ENCODE results near the gene C1orf53.
"Not testable (repeated sequence)": the region's sequence is repeated elsewhere in the genome, so short reads cannot be mapped to it uniquely, and the experiment has no call there.

The C1orf53 gene

DNA sequence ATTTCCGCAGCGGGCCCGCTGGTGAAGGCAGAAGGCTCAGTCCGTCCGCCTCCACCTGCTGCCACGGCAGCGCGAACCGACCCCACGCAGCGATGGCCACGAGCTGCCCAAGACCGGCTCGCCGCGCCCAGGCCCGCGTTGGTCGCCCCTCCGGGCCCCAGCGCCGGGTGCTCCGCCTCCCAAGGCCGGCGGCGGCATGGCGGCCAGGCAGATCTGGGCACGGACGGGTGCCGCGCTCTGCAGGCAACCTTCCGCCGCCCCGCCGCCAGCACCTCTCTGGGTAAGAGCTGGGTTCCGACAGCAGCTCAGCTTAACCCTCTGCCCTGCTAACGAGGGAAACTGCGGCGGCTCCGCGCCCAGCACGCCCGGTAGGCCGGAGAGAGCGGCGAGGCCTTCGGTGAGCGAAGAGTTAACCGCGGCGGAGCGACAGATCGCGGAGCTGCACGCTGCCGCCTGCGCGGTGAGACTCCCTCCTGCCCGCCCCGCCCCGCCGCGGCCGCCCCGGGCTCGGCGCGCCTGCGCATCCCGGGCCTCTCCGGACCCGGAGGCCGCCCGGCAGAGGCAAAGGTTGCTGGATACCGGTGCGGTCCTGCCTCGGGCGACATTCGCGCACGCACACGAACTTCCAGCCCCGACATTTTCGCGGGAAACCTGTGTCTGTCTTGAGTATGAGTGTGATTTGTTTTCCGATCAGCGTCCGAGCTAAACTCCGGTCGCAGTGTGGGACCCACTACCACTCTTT is at the start of gene C1orf53:
Gene C1orf53 (plus strand): TSS at position 177 of the 742 bp plus-strand sequence. CDS start 20 bp downstream, at position 197.
- Mint-ChIP-seq H3K27me3 (ENCODE audit: low read depth, poor library complexity) (peaks cover 72% of the 10 kb centered on the region), H3K36me3 (ENCODE audit: low read depth) (no peaks in the 10 kb centered on the region), H3K9me3 (no peaks in the 10 kb centered on the region)

DNA sequence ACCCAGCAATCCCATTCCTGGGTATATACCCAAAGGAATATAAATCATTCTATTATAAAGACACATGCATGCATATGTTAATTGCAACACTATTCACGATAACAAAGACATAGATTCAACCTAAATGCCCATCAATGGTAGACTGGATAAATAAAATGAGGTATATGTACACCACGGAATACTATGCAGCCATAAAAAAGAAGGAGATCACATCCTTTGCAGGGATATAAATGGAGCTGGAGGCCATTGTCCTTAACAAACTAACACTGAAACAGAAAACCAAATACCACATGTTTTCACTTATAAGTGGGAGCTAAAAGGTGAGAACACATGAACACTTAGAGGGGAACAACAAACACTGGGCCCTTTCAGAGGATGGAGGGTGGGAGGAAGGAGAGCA is 46.7 kb upstream of the C1orf53 start:
- DNase-seq; H3K36me3 Mint-ChIP-seq (ENCODE audit: low read depth); H3K4me1 Mint-ChIP-seq; H3K9me3 Mint-ChIP-seq; H3K4me3 Mint-ChIP-seq; H3K27ac Mint-ChIP-seq; H3K27me3 Mint-ChIP-seq (ENCODE audit: low read depth, poor library complexity): not testable (repeated sequence)

More for the DNA sequence above, at the start of gene C1orf53:
- peak; percentile 89 for DNase-seq
- Mint-ChIP-seq H3K27ac (no peak within 1 kb of the TSS), H3K4me3 (peak within 1 kb of the TSS; percentile 84), H3K4me1 (peaks cover 24% of the 10 kb centered on the region)
- TF ChIP-seq, protein P1, sequence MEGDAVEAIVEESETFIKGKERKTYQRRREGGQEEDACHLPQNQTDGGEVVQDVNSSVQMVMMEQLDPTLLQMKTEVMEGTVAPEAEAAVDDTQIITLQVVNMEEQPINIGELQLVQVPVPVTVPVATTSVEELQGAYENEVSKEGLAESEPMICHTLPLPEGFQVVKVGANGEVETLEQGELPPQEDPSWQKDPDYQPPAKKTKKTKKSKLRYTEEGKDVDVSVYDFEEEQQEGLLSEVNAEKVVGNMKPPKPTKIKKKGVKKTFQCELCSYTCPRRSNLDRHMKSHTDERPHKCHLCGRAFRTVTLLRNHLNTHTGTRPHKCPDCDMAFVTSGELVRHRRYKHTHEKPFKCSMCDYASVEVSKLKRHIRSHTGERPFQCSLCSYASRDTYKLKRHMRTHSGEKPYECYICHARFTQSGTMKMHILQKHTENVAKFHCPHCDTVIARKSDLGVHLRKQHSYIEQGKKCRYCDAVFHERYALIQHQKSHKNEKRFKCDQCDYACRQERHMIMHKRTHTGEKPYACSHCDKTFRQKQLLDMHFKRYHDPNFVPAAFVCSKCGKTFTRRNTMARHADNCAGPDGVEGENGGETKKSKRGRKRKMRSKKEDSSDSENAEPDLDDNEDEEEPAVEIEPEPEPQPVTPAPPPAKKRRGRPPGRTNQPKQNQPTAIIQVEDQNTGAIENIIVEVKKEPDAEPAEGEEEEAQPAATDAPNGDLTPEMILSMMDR (IDR thresholded peaks at IDR 0.05) = no peak

DNA sequence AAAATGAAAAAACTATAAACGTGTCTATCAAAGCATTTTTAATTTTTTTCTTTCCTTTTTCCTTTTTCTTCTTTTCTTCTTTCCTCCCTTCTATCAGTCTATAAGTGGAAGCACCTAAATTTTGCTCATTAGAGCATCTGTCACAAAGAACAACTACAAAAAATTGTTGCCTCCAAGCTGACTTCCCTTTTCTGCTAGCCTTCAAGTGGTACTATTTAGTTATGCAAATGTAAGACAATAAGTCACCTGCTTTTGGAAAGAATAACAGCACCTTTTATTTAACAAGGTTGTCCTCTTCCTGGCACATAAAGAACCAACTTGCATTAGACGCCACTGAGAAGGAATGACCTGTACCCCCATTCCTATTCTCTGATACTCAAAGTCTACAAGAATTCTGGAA is 45.0 kb upstream of the C1orf53 start:
- Mint-ChIP-seq H3K4me1 (no peaks in the 10 kb centered on the region), H3K36me3 (ENCODE audit: low read depth) (no peaks in the 10 kb centered on the region), H3K9me3 (no peaks in the 10 kb centered on the region), H3K27ac (no peak overlapping the region), H3K27me3 (ENCODE audit: low read depth, poor library complexity) (no peaks in the 10 kb centered on the region), H3K4me3 (no peak overlapping the region)
- TF ChIP-seq, protein P1 (IDR thresholded peaks at IDR 0.05) = no peak
- DNase-seq = no peak

DNA sequence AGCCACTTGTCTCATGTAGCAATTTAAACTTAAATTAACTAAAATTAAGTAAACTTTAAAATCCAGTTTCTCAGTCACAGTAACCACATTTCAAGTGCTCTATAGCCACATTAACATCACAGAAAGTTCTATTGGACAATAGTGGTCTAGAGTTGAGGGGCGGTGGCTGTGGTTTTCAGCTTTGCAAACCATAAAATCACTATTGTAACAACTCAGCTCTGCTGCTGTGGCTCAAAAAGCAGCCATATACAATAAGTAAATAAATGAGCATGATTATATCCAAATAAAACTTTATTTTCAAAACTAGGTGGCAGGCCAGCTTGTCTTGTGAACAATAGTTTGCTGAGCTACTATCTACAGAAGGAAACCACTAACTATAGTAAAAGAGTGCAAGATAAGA is 43.4 kb upstream of the C1orf53 start:
- no peaks in the 10 kb centered on the region for H3K27me3 Mint-ChIP-seq (ENCODE audit: low read depth, poor library complexity)
- no peak overlapping the region for H3K27ac Mint-ChIP-seq
- TF ChIP-seq, protein P1 (IDR thresholded peaks at IDR 0.05) = no peak
- no peak for DNase-seq
- no peaks in the 10 kb centered on the region for H3K9me3 Mint-ChIP-seq
- H3K4me3 Mint-ChIP-seq = no peak overlapping the region
- no peaks in the 10 kb centered on the region for H3K4me1 Mint-ChIP-seq
- H3K36me3 Mint-ChIP-seq (ENCODE audit: low read depth) = no peaks in the 10 kb centered on the region

DNA sequence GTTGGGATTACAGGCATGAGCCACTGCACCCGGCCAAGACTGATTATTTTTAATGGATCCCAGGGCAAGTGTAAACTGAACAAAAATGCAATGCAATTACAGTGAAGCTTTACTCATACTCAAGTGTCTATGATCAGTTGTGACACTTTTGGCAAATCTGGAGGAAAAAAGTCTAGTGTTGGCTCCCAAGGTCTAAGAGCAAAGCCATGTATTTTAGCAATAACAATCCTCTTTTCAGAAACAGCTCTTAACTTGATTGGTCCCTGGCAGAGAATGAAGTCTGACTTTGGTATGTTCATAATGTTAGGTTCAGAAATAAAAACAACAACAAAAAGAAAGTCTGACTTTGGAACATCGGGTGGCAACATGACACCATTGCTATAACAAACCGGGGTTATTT is 40.2 kb upstream of the C1orf53 start:
- Mint-ChIP-seq H3K27ac (no peak overlapping the region), H3K9me3 (no peaks in the 10 kb centered on the region), H3K4me1 (no peaks in the 10 kb centered on the region), H3K27me3 (ENCODE audit: low read depth, poor library complexity) (peaks cover 4% of the 10 kb centered on the region), H3K36me3 (ENCODE audit: low read depth) (no peaks in the 10 kb centered on the region), H3K4me3 (no peak overlapping the region)
- no peak for DNase-seq
- TF ChIP-seq, protein P1 (IDR thresholded peaks at IDR 0.05) = no peak

DNA sequence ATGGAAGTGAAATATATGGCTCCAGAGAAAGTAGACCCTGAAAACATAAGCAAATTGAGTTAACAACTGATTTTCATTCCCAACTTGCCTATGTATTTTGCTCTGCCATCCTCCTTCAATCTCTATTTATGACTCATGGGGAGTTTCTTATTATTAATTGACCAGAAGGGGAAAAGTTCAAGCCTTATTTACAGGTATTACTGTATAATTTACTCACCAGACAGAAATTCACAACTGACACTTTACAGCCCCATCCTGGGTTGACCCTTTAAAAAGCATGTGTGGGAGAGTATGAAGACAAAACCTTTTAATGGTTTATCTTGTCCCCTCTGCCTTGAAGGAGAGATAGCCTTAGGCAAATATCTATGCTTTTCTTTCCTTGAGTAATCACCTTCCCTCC is 39.8 kb upstream of the C1orf53 start:
- DNase-seq = no peak
- no peak overlapping the region for H3K27ac Mint-ChIP-seq
- TF ChIP-seq, protein P1 (IDR thresholded peaks at IDR 0.05) = no peak
- H3K9me3 Mint-ChIP-seq = no peaks in the 10 kb centered on the region
- peaks cover 4% of the 10 kb centered on the region for H3K27me3 Mint-ChIP-seq (ENCODE audit: low read depth, poor library complexity)
- H3K4me1 Mint-ChIP-seq = no peaks in the 10 kb centered on the region
- H3K36me3 Mint-ChIP-seq (ENCODE audit: low read depth) = no peaks in the 10 kb centered on the region
- H3K4me3 Mint-ChIP-seq = no peak overlapping the region

Measured in nephron progenitor cell (in vitro differentiated cells).